ENCODE measurements around the gene SELENON. TPM values are rescaled to one million over a fixed set of nuclear protein-coding genes. Genes with fewer than 3 reads are reported as not detected.

The SELENON gene
- total RNA-seq, 2 donors from 2014 or later, result 6.6 to 9.6 TPM

- no peaks in the 10 kb centered on the region for H3K9me3 Mint-ChIP-seq
- H3K4me3 Mint-ChIP-seq, result no peak overlapping the region
- ATAC-seq, result no peak
- no peaks in the 10 kb centered on the region for H3K36me3 Mint-ChIP-seq
- peaks cover 8 to 9% of the 10 kb centered on the region in 2 donors for H3K4me1 Mint-ChIP-seq (ENCODE audit: low read depth in 2 of 2)
- peaks cover 0 to 3% of the 10 kb centered on the region in 2 donors for H3K27me3 Mint-ChIP-seq
- H3K27ac Mint-ChIP-seq, result no peak overlapping the region
- DNase-seq (ENCODE audit: low spot score), result no peak
These were observed 5.2 kb downstream of the SELENON start for GRCh38 chr1:25804964-25805862.

GRCh38 chr1:25805863-25806225 is 5.9 kb downstream of the SELENON start:
- Mint-ChIP-seq H3K27me3 (peaks cover 0 to 3% of the 10 kb centered on the region in 2 donors), H3K36me3 (no peaks in the 10 kb centered on the region), H3K9me3 (no peaks in the 10 kb centered on the region), H3K4me3 (no peak overlapping the region), H3K27ac (no peak overlapping the region), H3K4me1 (ENCODE audit: low read depth in 2 of 2) (peaks cover 2 to 5% of the 10 kb centered on the region in 2 donors)
- ATAC-seq (no peak), DNase-seq (ENCODE audit: low spot score) (no peak)

GRCh38 chr1:25806418-25806817 is 6.4 kb downstream of the SELENON start:
- no peak for ATAC-seq
- no peak overlapping the region for H3K4me3 Mint-ChIP-seq
- peak; percentile 8 for DNase-seq (ENCODE audit: low spot score)
- H3K27ac Mint-ChIP-seq, result no peak overlapping the region
- H3K9me3 Mint-ChIP-seq, result no peaks in the 10 kb centered on the region
- peaks cover 0 to 3% of the 10 kb centered on the region in 2 donors for H3K27me3 Mint-ChIP-seq
- peaks cover 0 to 5% of the 10 kb centered on the region in 2 donors for H3K4me1 Mint-ChIP-seq (ENCODE audit: low read depth in 2 of 2)
- no peaks in the 10 kb centered on the region for H3K36me3 Mint-ChIP-seq

GRCh38 chr1:25807480-25808390 is 7.7 kb downstream of the SELENON start:
- peak in 1 of 2 donors; percentile 43 for ATAC-seq
- Mint-ChIP-seq H3K9me3 (no peaks in the 10 kb centered on the region), H3K27me3 (no peaks in the 10 kb centered on the region), H3K4me1 (ENCODE audit: low read depth in 2 of 2) (peaks cover 0 to 5% of the 10 kb centered on the region in 2 donors), H3K27ac (no peak overlapping the region), H3K36me3 (no peaks in the 10 kb centered on the region), H3K4me3 (no peak overlapping the region)
- no peak for DNase-seq (ENCODE audit: low spot score)

- no peak overlapping the region for H3K27ac Mint-ChIP-seq
- H3K4me3 Mint-ChIP-seq, result no peak overlapping the region
- peaks cover 0 to 8% of the 10 kb centered on the region in 2 donors for H3K4me1 Mint-ChIP-seq (ENCODE audit: low read depth in 2 of 2)
- no peak for ATAC-seq
- DNase-seq (ENCODE audit: low spot score), result no peak
- H3K36me3 Mint-ChIP-seq, result no peaks in the 10 kb centered on the region
- no peaks in the 10 kb centered on the region for H3K9me3 Mint-ChIP-seq
- no peaks in the 10 kb centered on the region for H3K27me3 Mint-ChIP-seq
These were observed 8.7 kb downstream of the SELENON start for GRCh38 chr1:25808481-25809244.

GRCh38 chr1:25809283-25809926 is 9.4 kb downstream of the SELENON start:
- Mint-ChIP-seq H3K27me3 (no peaks in the 10 kb centered on the region), H3K9me3 (no peaks in the 10 kb centered on the region), H3K36me3 (no peaks in the 10 kb centered on the region), H3K27ac (no peak overlapping the region), H3K4me3 (no peak overlapping the region), H3K4me1 (ENCODE audit: low read depth in 2 of 2) (peaks cover 0 to 8% of the 10 kb centered on the region in 2 donors)
- ATAC-seq, result no peak
- no peak for DNase-seq (ENCODE audit: low spot score)

- H3K27ac Mint-ChIP-seq, result no peak overlapping the region
- DNase-seq (ENCODE audit: low spot score) (no peak), ATAC-seq (no peak)
- H3K27me3 Mint-ChIP-seq, result no peaks in the 10 kb centered on the region
- H3K36me3 Mint-ChIP-seq, result no peaks in the 10 kb centered on the region
- H3K9me3 Mint-ChIP-seq, result no peaks in the 10 kb centered on the region
- peaks cover 0 to 11% of the 10 kb centered on the region in 2 donors for H3K4me1 Mint-ChIP-seq (ENCODE audit: low read depth in 2 of 2)
- no peak overlapping the region for H3K4me3 Mint-ChIP-seq
These were observed 9.9 kb downstream of the SELENON start for GRCh38 chr1:25809929-25810328.

- no peak overlapping the region for H3K4me3 Mint-ChIP-seq
- ATAC-seq, result peak; percentile 71 to 82
- H3K27me3 Mint-ChIP-seq, result no peaks in the 10 kb centered on the region
- H3K4me1 Mint-ChIP-seq (ENCODE audit: low read depth in 2 of 2), result peaks cover 0 to 12% of the 10 kb centered on the region in 2 donors
- H3K9me3 Mint-ChIP-seq, result no peaks in the 10 kb centered on the region
- H3K36me3 Mint-ChIP-seq, result no peaks in the 10 kb centered on the region
- no peak overlapping the region for H3K27ac Mint-ChIP-seq
- peak; percentile 82 for DNase-seq (ENCODE audit: low spot score)
These were observed 10.6 kb downstream of the SELENON start for GRCh38 chr1:25810341-25811299.

GRCh38 chr1:25811384-25812082 is 11.5 kb downstream of the SELENON start:
- no peaks in the 10 kb centered on the region for H3K36me3 Mint-ChIP-seq
- no peaks in the 10 kb centered on the region for H3K9me3 Mint-ChIP-seq
- H3K27ac Mint-ChIP-seq, result no peak overlapping the region
- no peak overlapping the region for H3K4me3 Mint-ChIP-seq
- no peaks in the 10 kb centered on the region for H3K27me3 Mint-ChIP-seq
- no peak for ATAC-seq
- H3K4me1 Mint-ChIP-seq (ENCODE audit: low read depth in 2 of 2), result peaks cover 0 to 7% of the 10 kb centered on the region in 2 donors
- DNase-seq (ENCODE audit: low spot score), result no peak

- Mint-ChIP-seq H3K27ac (peak overlapping the region in 1 of 2 donors; percentile 21), H3K4me1 (ENCODE audit: low read depth in 2 of 2) (peaks cover 2 to 8% of the 10 kb centered on the region in 2 donors), H3K36me3 (no peaks in the 10 kb centered on the region), H3K27me3 (no peaks in the 10 kb centered on the region), H3K9me3 (no peaks in the 10 kb centered on the region), H3K4me3 (no peak overlapping the region)
- ATAC-seq (no peak), DNase-seq (ENCODE audit: low spot score) (no peak)
These were observed 13.2 kb downstream of the SELENON start for GRCh38 chr1:25813071-25813733.

GRCh38 chr1:25813734-25814471 is 13.9 kb downstream of the SELENON start:
- Mint-ChIP-seq H3K4me3 (no peak overlapping the region), H3K27ac (no peak overlapping the region), H3K36me3 (no peaks in the 10 kb centered on the region), H3K4me1 (ENCODE audit: low read depth in 2 of 2) (peaks cover 9 to 15% of the 10 kb centered on the region in 2 donors), H3K9me3 (no peaks in the 10 kb centered on the region), H3K27me3 (no peaks in the 10 kb centered on the region)
- DNase-seq (ENCODE audit: low spot score) (no peak), ATAC-seq (no peak)

Data from natural killer cell treated with Interleukin-12 subunit alpha and Interleukin-12 subunit beta and Interleukin-15 and Interleukin-18, amount 100 ng/mL, for 72 hours (primary cell).